ENCODE measurements around the gene MEIS2.

MEIS2 gene

DNA sequence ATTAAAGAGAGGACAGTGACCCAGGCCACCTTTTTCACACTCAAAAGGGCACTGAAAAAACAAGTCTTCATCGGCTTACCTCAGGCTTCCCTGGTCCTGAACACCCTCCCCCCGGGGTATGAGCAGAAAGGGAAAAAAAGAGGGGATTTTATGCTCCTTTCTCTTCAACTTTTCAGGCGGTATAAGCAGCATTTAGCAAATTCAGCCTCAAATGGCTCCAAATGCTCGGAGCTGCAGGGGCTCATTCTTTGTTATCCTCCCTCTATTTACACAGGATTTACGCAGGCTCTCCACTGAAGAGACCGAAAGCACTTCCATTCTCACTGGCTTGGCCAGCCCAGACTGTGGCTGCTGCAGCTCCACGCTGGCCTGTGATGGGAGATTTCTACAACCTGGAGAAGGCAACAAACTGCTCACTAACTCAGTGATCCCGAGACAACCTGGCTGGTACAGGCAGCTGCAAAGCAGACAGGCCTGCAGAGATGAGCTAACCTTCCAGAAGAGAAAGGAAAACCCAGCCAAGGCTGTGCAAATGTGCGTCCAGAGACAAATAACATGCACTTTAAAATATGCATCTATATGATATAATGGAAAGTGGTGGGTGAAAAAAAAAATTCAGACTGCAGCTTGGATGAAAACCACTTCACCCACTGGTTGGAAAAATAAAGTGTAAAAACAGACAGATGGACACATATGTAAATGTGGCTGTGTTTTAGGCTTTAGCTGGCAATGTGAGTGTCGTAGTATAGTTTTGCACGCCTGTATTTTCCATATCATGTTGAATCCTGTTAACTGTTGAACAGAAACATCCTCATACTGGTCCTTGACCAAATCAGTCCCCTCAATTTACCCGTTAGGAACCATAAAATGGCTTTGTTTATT, 54.2 kb downstream of the MEIS2 start:
- no peak for TF ChIP-seq CTCF (IDR thresholded peaks at IDR 0.05; ENCODE audit: low read depth, low read length)
- no peak for DNase-seq (ENCODE audit: low read depth in 2 of 2)
- no peak overlapping the region for H3K4me3 ChIP-seq (replicated peaks in 1 of 2; ENCODE audit: low read depth in 2 of 2, low read length in 2 of 2)

DNA sequence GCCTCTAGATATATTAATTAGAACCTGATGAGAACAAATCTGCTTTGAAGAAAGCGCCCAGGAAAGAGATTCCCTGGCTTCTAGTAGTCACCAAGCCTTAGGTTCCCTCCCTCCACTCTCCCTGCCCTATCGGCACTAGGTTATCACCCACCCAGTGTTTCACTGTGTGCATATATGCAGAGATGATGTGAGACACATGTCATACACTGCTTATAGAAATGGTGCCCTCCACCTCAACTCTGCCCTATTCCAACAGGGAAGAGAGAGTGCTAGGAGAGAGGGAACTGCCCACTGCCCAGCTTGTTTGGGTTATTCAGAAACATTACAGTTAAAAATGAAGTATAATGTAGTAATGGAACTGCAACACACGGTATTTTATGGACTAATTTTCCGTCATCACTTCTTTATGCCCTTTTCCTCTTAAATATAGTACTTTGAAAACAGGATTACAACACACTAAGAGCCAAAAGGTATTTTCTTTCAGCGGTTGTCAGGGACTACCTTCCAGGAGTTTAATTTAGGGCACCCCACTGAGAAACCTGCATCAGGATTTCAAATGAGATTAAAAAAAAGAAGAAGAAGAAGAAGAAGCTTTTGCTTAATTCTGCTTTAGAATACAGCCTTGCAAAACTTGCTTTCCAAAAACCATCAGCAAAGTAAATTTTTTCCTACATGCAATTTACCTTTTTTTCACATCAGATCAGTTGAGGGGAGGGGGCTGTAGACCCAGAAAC, 55.3 kb downstream of the MEIS2 start:
- H3K4me3 ChIP-seq (replicated peaks in 1 of 2; ENCODE audit: low read depth in 2 of 2, low read length in 2 of 2): no peak overlapping the region
- no peak for TF ChIP-seq CTCF (IDR thresholded peaks at IDR 0.05; ENCODE audit: low read depth, low read length)
- no peak for DNase-seq (ENCODE audit: low read depth in 2 of 2)

DNA sequence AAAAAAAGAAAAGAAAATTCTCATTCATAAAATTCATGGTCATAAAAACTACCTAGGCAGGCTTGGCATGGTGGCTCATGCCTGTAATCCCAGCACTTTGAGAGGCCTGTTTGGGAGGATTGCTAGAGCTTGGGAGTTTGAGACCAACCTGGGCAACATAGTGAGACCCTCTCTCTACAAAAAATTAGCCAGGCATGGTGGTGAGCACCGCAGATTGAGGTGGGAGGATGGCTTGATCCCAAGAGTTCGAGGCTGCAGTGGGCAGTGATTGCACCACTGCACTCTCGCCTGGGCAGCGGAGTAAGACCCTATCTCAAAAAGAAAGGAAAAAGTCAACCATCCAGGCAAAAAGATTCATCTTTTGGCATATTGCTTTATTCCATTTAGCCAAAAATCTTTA, 58.5 kb downstream of the MEIS2 start:
- no peak overlapping the region for H3K4me3 ChIP-seq (replicated peaks in 1 of 2; ENCODE audit: low read depth in 2 of 2, low read length in 2 of 2)
- TF ChIP-seq CTCF (IDR thresholded peaks at IDR 0.05; ENCODE audit: low read depth, low read length): no peak
- DNase-seq (ENCODE audit: low read depth in 2 of 2): no peak

DNA sequence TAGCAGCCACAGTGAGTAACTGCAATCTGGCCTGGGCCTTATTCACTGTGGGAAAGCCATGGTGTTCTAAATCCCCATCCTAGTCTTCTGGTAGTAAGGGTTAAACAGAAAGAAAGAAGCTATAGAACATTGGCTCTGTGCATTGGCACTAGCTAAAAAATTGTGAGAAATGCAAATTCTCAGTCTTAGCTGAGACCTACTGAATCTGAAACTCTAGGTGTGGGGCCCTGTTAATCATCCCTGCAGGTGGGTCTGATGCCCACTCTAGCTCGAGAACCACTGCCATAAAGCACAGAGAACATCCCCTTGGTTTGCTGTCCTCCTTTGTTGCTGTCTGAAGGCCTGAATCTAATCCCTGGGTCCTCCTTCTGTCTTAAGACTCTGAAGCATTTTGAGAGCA, 59.3 kb downstream of the MEIS2 start:
- DNase-seq (ENCODE audit: low read depth in 2 of 2): no peak
- no peak for TF ChIP-seq CTCF (IDR thresholded peaks at IDR 0.05; ENCODE audit: low read depth, low read length)

GRCh38 chr15:37040072-37040742, 60.1 kb downstream of the MEIS2 start:
- TF ChIP-seq CTCF (IDR thresholded peaks at IDR 0.05; ENCODE audit: low read depth, low read length): no peak
- no peak overlapping the region for H3K4me3 ChIP-seq (replicated peaks in 1 of 2; ENCODE audit: low read depth in 2 of 2, low read length in 2 of 2)
- no peak for DNase-seq (ENCODE audit: low read depth in 2 of 2)

More for the DNA sequence above, 59.3 kb downstream of the MEIS2 start:
- H3K4me3 ChIP-seq (replicated peaks in 1 of 2; ENCODE audit: low read depth in 2 of 2, low read length in 2 of 2): no peak overlapping the region

DNA sequence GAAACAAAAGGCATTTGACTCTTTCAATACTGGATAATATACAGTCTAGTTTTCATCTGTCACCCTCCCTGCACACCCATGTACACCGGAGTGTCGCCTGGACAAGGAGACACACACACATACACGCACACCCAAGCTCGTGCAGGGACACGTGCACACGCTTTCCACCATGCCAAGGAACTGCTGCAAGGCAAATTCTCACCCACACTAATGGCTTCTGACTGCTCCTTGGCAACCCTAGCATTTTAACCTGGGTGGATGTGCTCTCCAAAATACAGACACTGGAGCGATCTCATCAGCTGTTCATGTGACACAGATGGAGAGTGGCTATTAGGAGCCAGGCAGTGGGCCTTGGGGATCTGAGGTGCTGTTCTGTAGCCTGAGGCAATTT, 61.6 kb downstream of the MEIS2 start:
- TF ChIP-seq CTCF (IDR thresholded peaks at IDR 0.05; ENCODE audit: low read depth, low read length): no peak
- H3K4me3 ChIP-seq (replicated peaks in 1 of 2; ENCODE audit: low read depth in 2 of 2, low read length in 2 of 2): no peak overlapping the region
- DNase-seq (ENCODE audit: low read depth in 2 of 2): no peak
